Fibroblast of upper back skin (primary cell): Measurements from ENCODE around the gene PRRG2.
A peak's percentile ranks its signal among the peaks of the same experiment; 100 is the strongest.
"Not testable (repeated sequence)": the region's sequence is repeated elsewhere in the genome, so short reads cannot be mapped to it uniquely, and the experiment has no call there.

Source experiments
- DNase-seq: peaks from one replicate; pipeline ENCODE4 v3.0.0-alpha.2; 2013

The PRRG2 gene

DNA sequence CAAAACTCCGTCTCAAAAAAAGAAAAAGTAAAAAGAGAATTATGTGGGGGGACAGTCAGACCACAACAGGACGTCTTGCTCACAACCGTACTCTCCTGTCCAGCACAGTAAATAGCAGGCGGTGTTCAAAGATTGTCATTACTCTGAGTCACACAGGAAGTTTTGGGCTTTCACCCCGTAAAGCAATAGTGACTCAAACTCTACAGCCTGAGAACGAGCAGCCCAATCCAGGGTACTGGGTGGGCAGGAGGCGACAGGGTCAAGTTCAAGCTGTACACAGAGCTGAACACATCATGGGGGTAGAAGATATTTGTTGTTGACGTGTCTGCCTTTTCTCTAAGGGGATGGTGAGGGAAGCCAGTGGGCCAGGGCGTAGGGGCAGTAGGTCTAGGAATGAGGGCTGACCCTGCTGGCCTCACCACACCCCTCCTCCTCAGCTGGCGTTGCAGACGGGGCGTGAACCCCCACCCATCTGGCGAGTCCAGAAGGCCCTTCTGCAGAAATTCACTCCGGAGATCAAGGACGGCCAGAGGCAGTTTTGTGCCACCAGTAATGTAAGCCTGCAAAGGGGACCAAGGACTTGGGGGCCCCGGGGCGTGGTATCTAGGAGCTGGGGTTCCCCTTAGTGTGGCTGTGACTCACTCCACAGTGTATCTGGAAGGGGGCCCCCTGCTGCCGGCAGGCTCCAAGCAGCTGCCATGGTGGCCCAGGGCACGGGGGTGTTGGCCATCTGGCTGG, 33.1 kb downstream of the PRRG2 start:
- DNase-seq = peak; percentile 55

DNA sequence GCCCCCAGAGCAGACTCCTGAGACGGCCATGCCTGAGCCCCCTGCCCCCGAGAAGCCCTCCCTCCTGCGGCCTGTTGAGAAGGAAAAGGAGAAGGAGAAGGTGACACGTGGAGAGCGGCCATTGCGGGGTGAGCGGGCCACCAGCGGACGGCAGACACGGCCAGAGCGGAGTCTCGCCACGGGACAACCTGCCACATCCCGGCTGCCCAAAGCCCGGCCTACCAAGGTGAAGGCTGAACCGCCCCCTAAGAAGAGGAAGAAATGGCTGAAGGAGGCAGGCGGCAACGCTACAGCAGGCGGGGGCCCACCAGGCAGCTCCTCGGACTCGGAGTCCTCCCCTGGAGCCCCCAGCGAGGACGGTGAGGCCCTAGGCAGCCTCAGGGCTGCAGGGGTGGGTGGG, 34.7 kb downstream of the PRRG2 start:
- DNase-seq = no peak

DNA sequence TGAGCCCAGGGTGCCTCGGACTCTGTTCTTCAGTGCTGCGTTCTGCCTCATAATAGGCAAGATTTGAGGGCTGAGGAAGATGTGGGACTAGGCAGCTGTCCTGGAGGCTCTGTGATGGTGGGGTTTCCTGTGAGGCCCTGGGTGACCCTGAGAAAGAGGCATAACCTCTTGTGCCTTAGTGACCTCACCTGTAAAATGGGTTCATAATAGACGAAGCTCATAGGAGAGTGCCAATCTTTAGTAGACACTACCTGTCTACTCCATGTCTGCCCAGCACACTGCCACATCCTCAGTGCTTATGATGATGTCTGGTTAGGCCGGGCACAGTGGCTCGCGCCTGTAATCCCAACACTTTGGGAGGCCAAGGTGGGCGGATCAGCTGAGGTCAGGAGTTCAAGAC, 35.4 kb downstream of the PRRG2 start:
- no peak for DNase-seq

DNA sequence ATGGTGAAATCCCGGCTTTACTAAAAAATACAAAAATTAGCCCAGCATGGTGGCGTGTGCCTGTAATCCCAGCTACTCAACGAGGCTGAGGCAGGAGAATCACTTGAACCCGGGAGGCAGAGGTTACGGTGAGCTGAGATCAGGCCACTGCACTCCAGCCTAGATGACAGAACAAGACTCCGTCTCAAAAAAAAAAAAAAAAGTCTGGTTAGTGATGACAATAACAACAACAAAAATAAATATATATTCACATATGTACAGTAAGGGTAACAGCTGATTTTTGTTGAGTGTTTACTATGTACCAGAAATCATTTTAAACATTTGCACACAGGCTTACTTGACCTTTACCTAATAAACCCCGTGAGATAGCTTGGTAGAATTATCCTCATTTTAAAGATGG, 35.8 kb downstream of the PRRG2 start:
- no peak for DNase-seq

DNA sequence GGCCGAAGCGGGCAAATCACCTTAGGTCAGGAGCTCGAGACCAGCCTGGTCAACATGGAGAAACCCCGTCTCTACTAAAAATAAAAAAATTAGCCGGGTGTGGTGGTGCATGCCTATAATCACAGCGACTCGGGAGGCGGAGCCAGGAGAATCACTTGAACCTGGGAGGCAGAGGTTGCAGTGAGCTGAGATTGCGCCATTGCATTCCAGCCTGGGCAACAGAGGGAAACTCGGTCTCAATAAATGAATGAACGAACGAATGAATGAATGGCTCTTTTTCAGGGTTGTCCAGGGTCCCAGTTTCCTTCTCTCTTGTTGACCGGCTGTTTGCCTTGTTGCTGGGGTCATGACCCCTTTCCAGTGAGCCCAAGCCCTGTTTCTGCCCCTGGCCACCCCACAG, 36.7 kb downstream of the PRRG2 start:
- not testable (repeated sequence) for DNase-seq

DNA sequence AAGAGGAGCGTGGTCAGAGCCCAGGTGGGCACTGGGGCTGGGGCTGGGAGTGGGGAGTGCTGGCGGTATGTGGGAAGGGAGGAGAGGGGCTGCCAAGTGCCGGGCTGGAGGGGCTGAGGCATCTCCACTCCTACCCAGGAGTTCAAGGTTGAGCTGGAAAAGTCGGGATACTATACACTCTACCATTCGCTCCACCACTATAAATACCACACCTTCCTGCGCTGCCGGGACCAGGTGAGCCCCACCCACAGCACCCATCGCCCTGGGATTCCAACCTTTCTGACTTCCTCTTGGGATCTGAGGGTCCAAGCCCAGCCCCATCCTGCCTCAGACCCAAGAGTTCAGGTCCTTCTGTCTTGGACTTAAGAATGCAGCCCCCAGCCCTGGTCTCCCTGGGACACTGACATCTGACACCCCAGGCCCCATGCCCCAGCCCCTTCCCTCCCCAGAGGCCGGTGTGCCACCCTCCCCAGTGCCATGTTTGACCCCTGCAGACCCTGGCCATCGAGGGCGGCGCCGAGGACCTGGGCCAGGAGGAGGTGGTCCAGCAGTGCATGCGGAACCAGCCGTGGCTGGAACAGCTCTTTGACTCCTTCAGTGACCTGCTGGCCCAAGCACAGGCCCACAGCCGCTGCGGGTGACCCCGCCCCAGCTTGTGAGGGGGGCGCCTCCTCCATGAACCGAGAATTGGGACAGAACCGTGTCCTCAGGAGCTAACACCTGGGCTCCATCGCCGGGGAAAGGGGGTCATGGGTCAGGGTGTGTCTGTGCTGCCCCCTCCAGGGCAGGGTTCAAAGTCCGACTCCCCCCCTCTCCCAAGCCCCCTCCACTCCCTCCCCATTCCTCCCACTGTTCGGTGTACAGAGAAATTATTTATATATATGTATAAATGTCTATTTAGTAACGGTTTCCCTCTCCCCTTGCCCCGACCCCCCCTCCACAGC, 44.1 kb downstream of the PRRG2 start:
- no peak for DNase-seq

DNA sequence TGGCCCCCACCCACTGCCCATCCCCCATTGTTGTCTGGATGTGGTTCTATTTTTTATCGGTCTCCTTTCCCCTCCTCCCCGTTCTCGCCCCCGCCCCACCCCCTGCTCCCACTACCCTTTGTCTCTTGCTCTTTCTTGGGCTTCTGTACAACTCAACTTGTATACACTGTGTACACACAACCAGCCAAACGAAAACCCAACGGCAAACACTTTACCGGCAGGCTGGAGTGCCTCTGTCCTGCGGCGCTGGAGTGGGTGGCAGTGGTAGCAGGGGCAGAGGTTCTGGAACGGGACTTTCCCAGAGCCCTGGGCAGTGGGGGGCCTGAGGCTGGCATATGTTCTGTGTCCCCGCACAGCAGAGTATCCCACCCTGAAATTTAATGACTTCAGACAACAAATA, 45.1 kb downstream of the PRRG2 start:
- DNase-seq = no peak

DNA sequence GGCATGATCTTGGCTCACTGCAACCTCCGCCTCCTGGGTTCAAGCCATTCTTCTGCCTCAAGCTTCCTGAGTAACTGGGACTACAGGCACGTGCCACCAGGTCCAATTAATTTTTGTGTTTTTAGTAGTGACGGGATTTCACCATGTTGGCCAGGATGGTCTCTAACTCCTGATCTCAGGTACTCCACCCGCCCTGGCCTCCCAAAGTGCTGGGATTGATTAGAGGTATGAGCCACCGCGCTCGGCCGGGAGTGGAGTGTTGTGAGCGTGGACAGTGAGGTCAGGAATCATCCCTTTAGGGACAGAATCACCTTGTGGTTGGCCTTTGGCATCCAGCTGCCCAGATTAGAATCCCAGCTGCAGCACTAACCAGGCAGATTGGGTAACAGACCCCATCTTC, 48.5 kb downstream of the PRRG2 start:
- DNase-seq = no peak

DNA sequence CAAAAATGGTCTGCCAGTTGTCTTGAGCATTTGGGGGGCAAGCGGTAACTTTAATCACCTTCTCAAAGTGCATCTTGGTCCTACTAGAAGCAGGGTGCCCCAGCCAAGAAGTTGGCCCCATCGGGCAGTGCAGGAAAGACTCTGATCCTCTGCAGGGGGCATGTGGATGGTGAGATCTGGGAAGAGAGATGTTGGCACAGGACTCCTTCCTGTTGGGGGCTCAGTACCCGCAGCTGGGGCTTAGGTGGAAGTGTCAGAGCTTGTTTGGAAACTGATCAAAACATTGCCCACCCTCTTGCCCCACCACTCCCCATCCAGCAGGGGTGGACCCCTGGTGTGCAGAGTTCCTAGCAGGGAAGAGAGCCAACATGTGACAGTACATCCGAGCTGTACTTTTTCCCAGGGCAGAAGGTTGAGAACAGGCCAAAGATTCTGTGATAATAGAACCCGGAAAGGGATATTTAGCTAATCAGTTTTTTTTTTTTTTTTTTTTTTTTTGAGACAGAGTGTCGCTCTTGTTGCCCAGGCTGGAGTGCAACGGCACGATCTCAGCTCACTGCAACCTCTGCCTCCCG, 50.0 kb downstream of the PRRG2 start:
- no peak for DNase-seq

DNA sequence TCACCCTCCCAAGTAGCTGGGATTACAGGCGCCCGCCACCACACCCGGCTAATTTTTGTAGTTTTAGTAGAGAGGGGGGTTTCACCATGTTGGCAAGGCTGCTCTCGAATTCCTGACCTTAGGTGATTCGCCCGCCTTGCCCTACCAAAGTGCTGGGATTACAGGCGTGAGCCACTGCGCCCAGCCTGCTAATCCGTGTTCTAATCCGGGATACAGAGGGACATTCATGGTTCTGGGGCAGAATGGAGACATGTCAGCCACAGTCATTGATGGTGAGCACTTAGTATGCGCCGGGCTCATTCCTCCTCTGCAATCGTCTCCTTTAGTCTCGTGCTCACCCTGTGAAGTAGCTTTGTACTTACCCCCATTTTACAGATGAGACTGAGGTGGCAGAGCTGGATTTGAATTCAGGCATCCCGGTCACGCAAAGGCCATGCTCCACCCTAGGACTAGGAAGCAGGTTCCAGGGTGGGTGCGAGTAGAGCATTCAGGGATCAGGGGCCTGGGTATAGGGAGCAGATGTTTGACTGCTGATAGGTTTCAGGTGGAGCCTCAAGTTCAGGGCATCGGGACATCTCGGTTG, 50.6 kb downstream of the PRRG2 start:
- DNase-seq = no peak

DNA sequence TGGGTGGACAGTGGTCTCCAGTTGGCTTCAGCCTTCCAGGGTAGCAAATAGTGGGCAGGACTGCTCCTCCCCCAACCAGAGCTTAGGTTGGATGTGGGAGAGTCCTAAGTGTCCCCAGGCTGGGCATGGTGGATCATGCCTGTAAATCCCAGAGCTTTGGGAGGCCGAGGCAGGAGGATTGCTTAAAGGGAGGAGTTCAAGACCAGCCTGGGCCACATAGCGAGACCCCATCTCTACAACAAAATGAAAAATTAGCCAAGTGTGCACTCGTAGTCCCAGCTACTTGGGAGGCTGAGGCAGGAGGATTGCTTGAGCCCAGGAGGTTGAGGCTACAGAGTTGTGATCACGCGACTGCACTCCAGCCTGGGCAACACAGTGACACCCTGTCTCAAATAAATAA, 51.5 kb downstream of the PRRG2 start:
- DNase-seq = no peak

DNA sequence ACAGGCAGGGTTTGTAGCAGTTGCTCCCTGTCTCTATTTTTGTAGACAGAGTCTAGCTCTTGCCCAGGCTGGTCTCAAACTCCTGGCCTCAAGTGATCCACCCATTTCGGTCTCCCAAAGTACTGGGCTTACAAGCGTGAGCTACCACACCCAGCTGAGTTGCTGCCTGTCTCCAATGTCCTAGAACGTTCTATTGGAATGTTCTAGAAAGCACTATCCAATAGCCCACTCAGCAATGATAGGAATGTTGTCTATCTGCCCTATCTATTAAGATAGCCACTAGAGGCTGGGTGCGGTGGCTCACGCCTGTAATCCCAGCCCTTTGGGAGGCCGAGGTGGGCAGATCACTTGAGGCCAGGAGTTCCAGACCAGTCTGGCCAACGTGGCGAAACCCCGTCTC, 52.2 kb downstream of the PRRG2 start:
- DNase-seq = peak; percentile 24

DNA sequence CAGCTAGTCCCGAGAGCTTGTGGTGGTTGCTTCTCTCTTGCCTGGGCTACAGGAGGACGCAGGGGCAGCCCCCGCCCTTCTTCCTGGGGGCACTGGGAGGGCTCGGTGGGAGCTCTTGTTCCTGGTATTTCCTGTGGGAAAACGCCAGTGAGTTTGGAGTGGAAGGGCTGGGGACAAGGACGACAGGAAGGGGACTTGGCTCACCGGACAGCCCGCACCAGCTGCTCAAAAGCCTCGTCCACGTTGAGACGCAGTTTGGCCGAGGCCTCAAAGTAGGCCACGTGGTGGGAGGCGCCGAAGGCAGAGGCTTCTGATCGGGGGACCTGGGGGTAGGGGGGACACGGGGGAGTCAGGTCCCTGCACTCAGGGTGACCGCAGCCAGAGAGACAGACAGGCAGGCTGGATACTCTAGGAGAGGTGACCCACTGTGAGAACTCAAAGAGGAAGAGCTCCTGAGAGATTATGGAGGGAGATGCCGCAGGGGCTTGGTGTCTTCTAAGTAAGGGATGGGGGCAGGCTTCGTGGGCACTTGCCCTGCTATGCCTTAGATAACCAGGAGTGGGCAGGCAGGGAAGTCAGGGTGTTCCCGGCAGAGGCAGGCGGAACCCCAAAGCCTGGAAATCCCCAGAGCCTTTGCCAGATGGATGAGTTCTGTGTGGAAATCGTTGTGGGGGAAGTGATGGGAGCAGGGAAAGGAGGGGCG, 54.6 kb downstream of the PRRG2 start:
- peak; percentile 28 for DNase-seq

DNA sequence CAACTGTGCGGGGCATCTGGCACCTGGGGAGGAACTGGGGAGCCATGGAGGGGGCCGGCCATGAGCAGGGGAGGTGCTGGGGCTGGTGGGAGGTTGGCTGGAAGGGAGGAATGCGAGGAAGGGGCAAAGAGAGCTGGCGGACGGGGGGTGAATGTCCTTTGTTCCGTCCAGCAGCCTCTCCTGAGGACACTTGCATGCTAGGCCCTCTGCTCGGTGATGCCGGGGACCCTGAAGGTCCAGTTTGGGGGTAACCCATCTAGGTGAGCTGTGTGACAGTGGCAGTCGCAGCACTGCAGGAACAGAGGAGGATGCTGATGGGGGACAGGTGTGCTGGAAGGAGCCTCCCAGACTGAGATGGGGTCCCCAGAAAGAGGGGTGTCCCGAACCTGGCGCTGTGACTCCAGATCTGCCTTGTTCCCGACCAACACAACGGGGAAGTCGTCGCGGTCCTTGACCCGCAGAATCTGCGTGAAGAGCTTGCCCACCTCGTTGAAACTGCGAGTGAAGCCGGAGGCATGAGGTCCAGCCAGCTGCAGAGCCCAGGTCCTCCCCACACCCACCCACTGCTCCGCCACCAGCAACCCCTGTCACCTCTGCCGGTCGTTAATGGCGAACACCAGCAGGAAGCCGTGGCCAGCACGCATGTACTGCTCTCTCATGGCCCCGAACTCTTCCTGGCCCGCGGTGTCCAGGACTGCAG, 55.3 kb downstream of the PRRG2 start:
- DNase-seq = no peak

DNA sequence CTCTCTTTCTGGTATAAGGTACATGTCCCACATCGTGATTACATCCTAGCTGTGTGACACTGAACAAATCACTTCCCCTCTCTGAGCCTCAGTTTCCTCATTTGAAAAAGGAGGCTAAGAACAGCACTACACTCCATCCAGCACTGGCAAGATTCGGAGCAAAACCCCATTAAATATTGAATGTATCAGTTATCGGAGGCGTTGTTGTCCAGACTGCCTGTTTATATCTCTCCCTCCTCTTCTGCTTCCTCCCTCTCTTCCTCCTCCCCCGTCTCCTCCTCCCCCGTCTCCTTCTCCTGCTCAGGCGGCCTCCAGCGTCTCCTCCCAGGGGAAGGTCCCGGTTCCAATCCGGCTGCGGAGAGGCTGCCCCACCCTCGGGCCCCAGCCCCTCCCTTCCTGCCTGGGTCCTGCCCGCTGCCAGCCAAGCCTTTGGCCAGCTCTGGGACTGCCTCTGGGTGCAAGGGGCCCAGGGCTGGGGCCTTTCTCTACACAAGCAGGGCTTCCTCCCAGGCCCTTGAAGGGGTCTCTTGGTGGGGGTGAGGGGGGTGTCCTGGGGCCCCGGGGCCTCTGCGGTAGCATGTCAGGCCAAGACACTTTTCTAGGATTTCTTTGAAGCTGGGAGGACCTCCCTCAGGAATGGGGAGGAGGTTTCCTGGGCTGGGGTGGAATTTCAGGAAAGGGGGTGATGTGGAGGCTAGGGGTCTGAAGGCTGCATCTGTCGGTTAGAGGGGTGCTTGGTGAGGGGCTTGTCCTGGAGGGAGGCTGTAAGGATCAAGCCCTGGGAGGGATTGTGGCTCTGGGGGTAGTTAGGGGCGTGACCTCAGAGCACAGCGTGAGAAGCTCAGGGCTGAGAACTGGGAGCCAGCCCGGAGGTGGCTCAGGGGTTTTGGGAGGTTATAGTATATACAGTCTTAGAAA, 57.0 kb downstream of the PRRG2 start:
- peak; percentile 76 for DNase-seq

DNA sequence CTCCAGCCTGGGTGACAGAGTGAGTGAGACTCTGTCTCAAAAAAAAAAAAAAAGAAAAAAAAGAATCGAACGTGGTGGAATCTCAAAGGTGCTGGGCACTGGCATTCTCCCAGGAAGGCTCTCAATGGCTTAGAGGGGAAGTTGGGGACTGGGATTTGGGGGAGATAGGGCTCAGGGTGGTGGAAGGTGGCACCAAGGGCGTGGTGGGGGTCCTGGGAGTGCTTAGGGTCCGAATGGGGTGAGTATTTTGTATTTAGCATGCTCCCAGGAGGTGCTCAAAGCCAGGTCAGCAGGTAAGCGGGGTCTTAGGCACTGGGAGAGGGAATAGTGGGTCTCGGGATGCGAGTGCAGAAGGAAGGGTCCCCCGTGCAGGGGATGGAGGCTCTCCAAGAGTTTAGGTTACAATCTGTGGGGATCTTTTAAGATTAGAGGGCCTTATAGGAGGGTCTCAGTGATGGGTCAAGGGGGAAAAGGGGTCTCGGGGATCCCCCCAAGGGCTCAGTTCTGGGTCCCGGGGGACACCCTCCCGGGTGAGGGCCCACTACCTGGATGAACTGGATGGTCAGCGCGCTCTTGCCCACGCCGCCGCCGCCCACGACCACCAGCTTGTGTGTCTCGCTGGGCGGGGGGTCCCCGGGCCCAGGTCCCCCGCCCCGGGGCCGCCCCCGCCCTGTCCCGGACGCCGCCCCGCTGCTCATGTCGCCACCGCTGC, 58.4 kb downstream of the PRRG2 start:
- DNase-seq = no peak

DNA sequence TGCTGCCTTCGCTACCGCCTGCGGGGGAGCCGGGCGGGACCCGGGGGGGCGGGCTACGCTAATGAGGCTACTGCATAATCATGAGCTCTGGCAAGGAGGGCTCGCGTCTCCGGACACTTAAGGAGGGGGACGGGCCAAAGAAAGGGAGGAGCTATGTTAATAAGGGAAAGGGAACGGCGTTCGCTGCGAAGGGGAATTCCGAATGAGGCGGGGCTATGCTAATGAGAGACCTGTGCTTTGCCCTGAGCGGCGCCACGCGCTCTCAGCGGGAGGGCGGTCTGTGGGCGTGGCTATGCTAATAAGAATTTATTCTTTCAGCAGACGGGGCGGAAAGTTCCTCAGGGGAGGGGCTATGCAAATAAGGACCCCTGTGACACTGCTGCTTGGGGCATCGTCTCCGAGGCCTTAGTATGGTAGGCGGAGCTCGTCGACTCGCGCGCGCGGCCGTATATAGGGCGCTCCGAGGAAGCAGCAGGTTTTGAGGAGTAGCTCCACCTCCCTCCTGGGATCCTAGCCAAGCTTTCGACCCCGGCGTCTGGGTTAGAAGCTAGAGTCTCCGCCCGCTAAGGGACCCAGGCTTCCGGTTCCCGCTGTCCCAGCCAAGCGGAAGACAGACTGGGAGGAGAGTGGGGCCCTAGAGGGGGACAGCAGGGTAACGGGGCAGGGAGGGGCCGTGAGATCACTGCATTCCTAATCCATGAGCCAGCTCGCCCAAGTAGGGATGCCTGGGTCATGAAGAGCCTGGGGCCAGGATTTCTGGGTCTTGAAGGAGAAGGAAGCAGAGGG, 59.2 kb downstream of the PRRG2 start, which contains the start of gene RRAS:
RRAS (minus strand) TSS at position 31 of the 786 bp plus-strand sequence. CDS start 45 bp downstream, outside the sequence.
- DNase-seq = peak; percentile 100
